HG02943 (cell line): Measurements from ENCODE around the gene IFITM5.
"Not testable (repeated sequence)": the region's sequence is repeated elsewhere in the genome, so short reads cannot be mapped to it uniquely, and the experiment has no call there.

Source experiments
- ATAC-seq: cut with Tn5 transposase; IDR thresholded peaks from one replicate; pipeline ENCODE4 v1.9.1; 2021; ENCODE audit warnings: mild to moderate bottlenecking, low read depth, moderate library complexity; ENCODE audit not compliant: unreplicated experiment

Gene IFITM5

GRCh38 chr11:299081-299891, at the start of gene IFITM5:
TSS of gene IFITM5 (minus strand) at chr11:299526. CDS start at chr11:299490, 36 bp downstream.
- ATAC-seq = no peak

- ATAC-seq = no peak
Measured at GRCh38 chr11:346529-346928, 47.2 kb upstream of the IFITM5 start.

GRCh38 chr11:344836-345578, 45.7 kb upstream of the IFITM5 start:
- ATAC-seq = no peak

- ATAC-seq = no peak
Measured at GRCh38 chr11:342328-342727, 43.0 kb upstream of the IFITM5 start.

- no peak for ATAC-seq
Measured at GRCh38 chr11:340539-341512, 41.5 kb upstream of the IFITM5 start.

GRCh38 chr11:339963-340362, 40.6 kb upstream of the IFITM5 start:
- no peak for ATAC-seq

GRCh38 chr11:337711-338110, 38.4 kb upstream of the IFITM5 start:
- ATAC-seq = no peak

- ATAC-seq = no peak
Measured at GRCh38 chr11:336659-337198, 37.4 kb upstream of the IFITM5 start.

- no peak for ATAC-seq
Measured at GRCh38 chr11:335779-336658, 36.7 kb upstream of the IFITM5 start.

- ATAC-seq = no peak
Measured at GRCh38 chr11:334264-334994, 35.1 kb upstream of the IFITM5 start.

GRCh38 chr11:333616-334263, 34.4 kb upstream of the IFITM5 start:
- ATAC-seq = not testable (repeated sequence)

- no peak for ATAC-seq
Measured at GRCh38 chr11:332651-333480, 33.5 kb upstream of the IFITM5 start.

- ATAC-seq = no peak
Measured at GRCh38 chr11:331358-332060, 32.2 kb upstream of the IFITM5 start.

- no peak for ATAC-seq
Measured at GRCh38 chr11:330694-331357, 31.5 kb upstream of the IFITM5 start.

- no peak for ATAC-seq
Measured at GRCh38 chr11:330307-330693, 31.0 kb upstream of the IFITM5 start.

- no peak for ATAC-seq
Measured at GRCh38 chr11:329886-330253, 30.5 kb upstream of the IFITM5 start.
